Measurements from ENCODE around the gene POLRMT. TPM values are rescaled to one million over a fixed set of nuclear protein-coding genes. Genes with fewer than 3 reads are reported as not detected.

Gene POLRMT
- total and polyA plus RNA-seq, 2 experiments from 2014 or later = 98.0 to 148 TPM

GRCh38 chr19:607301-608154 lies 25.8 kb downstream of the POLRMT start (continued):
- TF ChIP-seq ZNF462 (CRISPR knock-in tag; IDR thresholded peaks at IDR 0.05) (no peak), EZH2 (IDR thresholded peaks at IDR 0.05; ENCODE audit: low read depth, unreplicated experiment) (no peak), CTCF (conservative IDR thresholded peaks at IDR 0.05; ENCODE audit: low read depth in 2 of 2) (no peak), EZH2phosphoT487 (IDR thresholded peaks at IDR 0.05; ENCODE audit: unreplicated experiment) (no peak), POLR2AphosphoS5 (IDR thresholded peaks at IDR 0.05; ENCODE audit: low read depth) (no peak), ZNF331 (CRISPR knock-in tag; IDR thresholded peaks at IDR 0.05; ENCODE audit: low read depth) (no peak), STAT1 (IDR thresholded peaks at IDR 0.05; ENCODE audit: unreplicated experiment) (no peak), NANOG (IDR thresholded peaks at IDR 0.05; ENCODE audit: borderline replicate concordance) (no peak), CREB1 (CRISPR knock-in tag; IDR thresholded peaks at IDR 0.05; ENCODE audit: low read depth) (no peak), ZNF114 (CRISPR knock-in tag; IDR thresholded peaks at IDR 0.05) (no peak)
